Measurements from ENCODE around the gene DEAF1.

Gene DEAF1

DNA sequence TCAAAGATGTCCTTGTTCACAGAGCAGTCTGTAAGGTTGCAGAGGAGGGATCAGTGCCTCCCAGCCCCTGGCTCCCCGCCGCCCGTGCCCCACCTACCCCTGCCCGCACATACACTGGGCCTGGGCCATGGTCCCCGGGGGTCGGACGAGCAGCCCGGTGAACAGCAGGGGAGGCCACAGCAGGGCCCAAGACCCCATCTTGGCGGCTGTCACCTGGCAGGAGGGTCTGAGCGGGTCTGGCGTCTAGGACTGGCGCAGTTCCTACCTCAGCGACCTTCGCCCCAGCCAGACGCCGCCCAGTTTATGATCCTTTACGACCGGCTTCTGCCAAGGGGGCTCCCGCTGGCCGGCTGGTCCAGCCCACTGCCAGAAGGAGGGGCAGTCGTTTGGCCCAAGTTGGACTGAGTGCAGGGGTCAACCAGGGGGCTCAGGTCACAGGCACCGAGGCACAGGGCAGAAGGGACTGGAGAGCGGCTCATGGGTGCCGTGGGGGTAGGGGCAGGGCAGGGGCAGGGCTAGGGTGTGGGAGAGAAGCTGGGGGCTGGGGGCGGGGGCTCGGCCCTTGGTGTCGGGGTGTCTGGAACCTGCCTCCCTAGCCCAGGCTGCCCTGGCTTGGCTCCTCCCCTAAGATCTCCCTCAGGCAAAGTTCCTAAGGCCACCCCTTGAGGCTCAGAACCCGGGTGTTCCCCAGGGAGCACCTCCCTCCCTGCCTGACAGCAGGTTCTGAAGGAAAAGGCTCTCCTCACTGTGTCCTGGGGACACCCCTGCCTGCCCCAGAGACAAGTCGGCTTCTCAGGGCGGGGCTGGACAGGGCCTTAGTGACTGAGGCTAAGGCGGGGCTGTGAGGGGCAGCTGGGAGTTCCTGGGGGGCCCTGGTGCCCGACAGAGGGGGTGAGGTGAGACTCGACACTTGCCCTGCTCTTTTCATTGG is 70.1 kb downstream of the DEAF1 start, which contains the start of gene CDHR5:
Gene CDHR5, minus strand, starts transcription at position 251 of the 931 bp plus-strand sequence. Its CDS starts 53 bp downstream, at position 198.
- no peak for DNase-seq (ENCODE audit: low read depth)

DNA sequence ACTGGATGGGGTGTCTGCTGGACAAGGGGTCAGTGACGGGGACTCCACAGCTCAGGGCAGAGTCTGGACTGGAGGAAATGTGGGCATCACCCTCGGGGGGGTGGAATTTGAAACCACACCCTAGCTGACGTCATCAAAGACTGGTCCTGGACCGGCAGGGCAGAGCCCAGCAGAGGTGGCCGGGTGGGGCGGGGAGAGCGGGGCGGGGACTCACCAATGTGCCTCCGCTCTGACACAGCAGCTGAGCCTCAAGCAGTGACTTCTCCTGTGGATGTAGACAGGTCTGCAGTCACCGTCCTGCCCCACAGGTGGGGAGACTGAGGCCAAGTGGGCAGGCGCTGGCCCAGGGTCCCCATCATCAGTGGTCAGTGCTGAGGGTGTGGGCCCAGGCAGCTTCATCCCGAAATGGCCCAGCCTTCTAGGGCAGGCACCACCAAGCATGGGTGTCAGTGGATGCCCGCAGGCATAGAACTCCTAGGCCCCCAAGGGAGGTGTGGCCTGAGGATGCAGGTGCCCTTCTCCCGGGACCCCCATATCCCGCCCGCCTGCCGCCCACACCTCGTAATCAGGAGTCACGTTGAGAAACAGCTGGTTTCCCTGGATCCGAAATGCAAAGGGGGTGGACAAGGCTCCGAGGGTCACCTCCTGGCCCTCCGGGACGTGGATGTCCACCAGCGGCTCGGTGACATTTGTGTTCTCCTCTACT is 70.9 kb downstream of the DEAF1 start:
- DNase-seq (ENCODE audit: low read depth), result peak; percentile 69

DNA sequence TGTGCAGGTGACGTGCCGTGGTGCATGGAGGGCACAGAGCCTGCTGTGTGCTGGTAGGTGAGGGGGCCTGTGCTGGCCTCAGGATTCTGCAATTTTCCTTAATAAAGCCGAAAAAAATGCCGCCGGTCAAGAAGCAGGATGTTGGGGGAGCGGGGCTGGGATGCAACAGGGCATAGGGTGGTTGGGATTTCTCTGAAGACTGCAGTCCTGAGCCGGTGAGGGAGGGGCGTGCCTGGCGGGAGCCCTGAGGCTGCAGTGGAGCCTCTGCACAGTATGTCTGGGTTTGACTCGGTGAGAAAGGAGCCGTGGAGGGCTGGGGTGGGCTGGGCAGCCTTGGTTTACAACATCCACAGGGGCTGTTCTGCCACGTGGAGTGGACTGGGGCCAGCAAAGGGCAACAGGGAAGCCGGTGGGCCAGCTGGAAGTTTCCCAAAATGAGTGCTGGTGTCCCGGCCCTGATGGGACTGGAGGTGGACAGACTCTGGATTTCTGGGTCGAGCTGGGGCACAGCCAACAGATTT is 71.6 kb downstream of the DEAF1 start:
- DNase-seq (ENCODE audit: low read depth), result no peak

DNA sequence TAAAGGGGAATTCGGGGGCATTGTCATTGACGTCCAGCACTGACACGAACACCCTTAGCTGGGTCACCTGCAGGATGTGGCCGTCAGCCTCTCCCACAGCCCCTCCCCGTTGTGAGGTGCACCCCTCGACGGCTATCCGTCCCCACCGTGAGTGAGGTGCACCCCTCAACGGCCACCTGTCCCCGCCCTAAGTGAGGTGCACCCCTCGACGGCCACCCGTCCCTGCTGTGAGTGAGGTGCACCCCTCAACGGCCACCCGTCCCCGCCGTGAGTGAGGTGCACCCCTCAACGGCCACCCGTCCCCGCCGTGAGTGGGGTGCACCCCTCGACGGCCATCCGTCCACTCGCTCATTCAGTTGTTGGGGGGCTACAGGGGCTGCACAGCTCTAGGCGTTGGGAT is 73.2 kb downstream of the DEAF1 start:
- no peak for DNase-seq (ENCODE audit: low read depth)

DNA sequence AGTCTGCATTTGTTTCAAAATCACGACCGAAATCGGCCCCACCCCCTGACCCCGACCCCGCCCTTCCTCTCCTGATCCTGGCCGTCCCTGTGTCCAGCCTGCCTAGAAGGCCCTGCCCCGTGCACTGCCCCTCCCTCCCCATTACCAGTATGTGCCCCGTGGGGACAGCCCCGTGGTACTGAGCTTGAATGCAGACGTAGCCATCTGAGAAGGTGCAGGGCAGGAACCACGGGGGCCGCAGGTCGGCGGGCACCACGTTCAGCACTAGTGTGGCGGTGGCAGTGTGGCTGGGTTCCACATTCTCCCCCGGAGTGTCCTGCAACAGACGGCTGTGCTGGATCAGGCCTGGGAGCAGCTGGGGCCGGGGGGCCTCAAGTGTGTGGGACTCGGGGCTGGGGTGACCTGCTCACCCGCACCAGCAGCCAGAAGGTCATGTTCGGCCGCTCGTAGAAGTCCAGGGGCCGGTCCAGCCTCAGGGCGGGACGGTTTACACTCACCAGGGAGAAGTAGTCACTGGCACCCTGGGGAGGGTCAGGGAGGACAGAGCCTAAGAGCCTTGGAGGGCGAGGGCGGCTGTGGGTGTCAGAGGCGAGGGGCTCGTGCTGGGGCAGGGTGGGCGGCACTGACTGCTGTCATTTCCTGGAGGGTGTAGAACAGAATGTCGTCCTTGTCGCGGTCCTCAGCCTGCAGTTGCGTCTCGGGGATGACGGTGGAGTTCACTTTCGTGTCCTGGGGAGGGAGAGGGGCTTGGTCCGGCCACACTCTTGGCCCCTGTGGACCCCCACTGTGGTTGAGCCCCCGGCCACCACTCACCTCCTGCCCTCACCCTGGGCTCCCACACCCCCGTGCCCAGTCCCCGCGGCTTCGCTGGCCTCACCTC is 73.8 kb downstream of the DEAF1 start:
- no peak for DNase-seq (ENCODE audit: low read depth)

DNA sequence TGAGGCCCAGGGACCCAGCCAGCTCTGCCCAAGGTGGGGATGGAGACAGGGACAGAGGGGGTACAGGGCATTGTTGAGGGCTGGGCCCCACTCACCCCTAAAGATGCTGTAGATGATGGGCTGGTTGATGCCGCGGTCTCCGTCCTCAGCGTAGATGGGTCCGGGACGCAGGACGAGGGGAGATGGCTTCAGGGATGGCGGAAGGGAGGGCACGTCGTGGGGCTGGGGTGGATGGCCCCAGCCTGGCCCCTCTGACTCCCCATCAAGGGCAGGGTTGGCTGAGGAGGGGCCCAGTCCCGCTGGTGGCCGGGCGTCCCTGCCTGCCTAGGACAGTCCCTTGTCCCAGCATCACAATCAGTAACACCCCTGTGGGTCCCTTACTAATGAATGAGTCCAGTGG is 74.8 kb downstream of the DEAF1 start:
- DNase-seq (ENCODE audit: low read depth), result no peak

DNA sequence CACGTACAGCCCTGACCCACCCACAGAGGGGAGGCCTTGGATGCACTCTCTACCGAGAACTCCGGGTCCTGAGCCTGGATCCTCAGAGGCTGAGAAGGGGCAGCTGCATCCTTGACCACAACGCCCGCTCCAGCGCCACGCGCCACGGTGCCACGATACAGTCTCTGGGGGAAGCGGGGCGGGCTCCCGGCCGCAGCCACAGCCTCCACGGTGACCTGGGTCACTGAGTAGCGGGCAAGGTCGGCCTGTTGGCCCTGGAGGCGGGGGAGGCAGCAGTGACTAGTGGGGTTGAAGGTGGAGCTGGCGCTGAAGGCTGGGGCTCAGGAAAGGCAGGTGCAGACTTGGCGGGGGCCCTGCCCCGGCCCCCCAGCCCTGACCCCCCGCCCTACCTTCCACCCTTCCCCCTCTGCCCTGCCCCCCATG is 75.4 kb downstream of the DEAF1 start:
- no peak for DNase-seq (ENCODE audit: low read depth)

DNA sequence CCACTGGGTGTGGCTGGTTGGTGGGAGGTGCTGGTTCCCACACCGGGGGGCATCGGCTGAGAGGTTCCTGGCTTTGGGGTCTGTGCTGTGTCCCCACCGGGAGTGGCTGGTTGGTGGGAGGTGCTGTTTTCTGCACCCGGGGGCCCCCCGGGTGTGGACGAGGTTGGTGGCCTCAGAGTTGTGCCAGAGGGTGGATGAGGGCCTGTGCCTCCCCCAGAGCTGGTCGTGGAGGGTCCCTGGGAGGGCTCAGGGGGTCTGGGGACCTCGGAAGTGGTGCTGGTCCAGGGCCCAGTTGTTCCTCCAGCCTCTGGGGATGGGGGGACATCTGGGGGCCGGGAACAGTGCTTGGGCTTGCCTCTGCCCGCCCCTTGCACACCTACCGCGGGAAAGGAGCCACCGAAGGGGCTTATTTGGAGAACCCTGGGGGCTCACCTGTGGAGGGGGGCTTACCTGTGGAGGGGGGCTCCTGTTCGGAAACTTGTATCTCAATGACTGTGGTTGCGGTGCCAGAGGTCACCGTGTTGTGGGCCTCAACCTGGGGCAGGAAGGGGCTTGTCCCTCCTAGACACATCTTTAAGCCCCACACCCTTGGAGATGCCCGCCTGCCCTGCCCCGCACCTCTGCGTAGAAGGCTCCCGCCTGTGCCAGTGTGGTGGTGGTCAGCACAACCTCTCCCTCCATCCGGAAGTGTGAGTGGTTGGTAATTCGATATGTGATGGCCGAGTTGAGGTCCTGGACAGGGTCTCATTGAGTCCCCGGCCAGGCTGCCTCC is 76.0 kb downstream of the DEAF1 start:
- no peak for DNase-seq (ENCODE audit: low read depth)

DNA sequence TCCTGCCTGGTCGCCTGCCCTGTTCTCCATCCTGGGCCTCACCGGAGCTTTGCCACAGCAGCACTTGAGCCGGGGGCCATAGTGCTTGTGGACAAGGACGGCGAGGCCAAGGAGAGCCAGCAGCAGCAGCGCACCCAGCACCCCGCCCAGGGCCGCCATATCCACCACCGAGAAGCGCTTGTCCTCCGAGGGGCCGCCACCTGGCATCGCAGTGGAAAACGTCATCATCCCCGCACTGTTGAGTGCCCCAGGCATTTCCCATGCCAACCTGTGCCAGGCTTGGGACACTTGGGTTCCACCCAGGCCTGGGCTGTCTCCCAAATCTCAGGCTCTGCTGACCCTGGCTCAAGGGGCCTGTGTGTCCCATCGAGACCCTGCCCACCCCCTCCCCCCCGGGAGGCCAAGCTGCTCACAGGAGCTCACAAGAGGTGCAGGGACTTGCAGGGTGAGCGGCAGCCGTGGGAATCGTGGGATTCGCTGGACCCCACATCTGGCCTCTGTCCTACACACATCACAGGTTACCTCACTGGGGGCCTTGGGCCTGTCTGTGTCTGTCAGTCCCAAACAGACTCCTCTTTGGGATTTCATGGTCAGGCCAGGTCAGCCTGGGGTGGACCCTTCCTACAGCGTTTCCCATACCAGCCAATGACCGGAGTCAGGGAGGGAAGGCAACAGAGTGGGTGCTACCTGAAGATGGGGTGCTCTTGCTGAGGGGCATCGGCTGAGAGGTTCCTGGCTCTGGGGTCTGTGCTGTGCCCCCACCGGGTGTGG is 76.9 kb downstream of the DEAF1 start:
- DNase-seq (ENCODE audit: low read depth), result no peak

DNA sequence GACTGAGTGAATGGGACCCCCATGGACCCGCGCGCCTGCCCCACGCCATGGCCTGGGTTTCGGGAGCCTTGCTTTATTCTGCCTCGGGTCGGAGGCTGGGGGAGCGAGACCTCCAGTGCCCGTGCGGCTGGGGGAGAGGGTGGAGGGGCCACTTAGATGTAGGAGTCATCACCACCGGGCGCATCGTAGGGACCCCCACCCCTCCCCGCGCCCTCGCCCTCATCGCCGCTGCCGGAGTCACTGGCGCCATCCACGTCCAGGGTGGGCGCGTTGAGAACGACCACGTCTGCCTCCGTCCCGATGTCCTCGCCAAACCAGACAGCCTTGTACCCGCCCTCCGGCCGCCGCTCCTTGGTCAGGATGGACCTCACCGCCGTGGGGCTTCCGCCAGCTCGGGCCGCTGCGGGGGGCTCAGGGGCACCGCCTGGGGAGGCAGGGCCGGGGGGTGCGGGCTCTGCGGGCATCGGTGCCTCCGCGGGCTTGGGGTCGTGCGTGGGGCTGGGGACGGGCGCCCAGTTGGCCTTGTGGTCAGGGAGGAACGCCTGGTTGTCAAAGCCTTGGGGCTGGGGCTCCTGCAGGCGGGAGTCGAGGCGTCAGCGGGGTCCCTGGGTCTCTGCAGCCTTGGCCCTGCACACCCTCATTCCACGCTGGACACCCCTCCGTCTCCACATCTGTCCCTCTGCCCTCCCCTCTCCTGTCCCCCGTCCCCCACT is 77.7 kb downstream of the DEAF1 start:
- DNase-seq (ENCODE audit: low read depth), result no peak

DNA sequence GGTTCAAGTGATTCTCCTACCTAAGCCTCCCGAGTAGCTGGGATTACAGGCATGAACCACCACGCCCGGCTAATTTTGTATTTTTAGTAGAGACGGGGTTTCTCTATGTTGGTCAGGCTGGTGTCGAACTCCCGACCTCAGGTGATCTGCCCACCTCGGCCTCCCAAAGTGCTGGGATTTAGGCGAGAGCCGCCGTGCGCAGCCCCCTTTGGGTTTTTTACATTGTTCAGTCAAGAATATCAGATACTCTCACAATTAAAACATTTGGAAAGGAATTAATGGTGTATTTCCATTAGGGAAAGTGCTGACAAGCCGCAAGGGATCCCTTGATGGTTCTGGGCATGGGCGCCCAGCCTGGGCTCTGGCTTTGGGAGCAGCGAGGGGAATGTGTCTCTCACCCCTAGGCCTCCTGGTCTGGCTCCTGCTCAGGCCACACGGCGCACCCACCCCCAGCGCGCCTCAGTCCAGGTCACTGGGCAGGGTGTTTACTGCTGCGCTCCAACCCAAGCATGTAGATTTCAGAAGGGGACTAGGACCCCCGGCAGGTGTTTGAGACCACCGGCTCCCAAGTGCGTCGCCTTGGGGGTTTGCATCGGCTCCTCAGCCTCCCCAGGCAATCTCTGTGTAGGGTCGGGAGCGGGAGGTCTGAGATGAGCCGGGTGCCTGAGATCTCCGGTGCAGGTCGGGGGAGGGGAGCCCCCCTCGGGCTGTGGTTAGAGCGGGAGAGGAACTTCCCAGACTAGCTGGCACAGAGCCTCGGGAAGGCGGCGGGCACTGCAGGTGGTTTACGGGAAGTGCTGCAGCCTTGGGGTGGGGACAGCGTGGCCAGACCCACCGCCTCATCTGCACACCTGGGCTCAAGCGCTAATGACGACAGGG is 78.5 kb downstream of the DEAF1 start:
- DNase-seq (ENCODE audit: low read depth), result no peak

DNA sequence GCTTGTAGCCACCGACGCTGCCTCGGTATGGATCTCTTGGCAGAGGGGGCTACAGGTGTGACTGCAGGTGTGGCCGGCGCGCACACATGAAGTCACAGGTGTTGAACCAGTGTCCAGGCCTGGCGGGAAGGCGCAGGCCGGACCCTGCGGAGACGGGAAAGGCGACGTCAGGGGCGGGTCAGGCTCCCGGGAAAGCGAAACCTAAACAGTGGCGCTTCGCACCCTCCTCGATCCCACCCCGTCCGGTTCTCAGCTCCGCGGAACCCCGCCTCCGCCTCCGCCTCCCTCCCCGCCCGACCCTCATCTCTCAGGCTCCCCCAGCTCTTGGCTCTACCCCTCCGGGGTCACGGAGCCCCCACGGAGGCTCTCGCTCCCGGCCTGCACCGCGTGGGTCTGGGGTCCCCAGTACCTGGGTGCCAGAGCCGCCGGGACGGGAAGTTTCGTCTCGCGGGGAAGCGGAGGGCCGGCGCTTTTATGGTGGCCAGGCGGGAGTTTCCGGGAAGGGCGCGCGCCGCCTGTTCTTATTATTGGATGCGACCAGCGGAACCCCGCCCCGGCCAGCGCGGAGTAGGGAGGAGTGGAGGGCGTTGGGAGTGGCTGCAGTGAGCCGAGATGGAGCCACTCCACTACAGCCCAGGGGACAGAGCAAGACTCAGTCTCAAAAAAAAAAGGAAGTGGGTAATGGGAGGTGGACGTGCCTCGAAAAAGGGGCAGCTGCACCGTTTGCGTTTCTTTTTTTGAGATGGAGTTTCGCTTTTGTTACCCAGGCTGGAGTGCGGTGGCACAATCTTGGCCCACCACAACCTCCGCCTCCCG is 79.3 kb downstream of the DEAF1 start, which contains the start of gene IRF7:
Gene IRF7, minus strand, starts transcription at position 447 of the 816 bp plus-strand sequence. CDS start 586 bp downstream, outside the sequence.
- peak; percentile 94 for DNase-seq (ENCODE audit: low read depth)

DNA sequence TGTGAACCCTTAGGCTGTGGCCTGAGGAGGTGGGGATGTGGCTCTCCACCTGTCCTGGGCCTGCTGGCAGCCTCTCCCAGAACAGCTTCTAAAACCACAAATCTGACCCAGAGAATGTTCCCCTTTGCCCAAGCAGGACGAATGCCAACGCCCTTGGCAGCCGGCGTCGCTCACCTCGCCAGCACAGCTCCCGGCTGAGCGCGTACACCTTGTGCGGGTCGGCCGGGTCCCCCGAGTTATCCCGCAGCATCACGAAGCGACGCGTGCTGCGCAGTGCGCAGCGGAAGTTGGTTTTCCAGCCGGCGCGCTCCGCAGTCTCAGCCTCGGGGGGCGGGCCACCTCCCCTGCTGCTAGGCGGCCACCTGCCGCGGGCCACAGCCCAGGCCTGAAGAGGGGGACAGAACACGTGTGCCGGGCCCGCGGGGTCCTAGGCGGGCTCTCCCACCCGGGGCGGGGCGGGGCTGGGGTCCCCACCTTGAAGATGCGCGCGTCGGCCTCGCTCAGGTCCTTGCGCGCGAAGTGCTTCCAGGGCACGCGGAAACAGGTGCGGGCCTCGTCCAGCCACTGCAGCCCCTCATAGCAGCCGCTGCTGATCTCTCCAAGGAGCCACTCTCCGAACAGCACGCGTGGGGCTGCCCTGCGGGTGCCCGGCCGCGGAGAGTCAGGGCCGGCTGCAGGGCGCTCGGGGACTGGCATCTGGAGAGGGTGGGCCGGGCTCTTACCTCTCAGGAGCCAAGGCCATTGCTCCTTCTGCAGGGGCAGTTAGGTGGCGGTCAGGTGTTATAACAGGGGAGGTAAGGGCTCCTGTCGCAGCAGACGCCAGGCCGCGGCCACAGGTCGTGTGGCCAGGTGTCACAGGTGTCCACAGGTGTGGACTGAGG is 80.2 kb downstream of the DEAF1 start:
- no peak for DNase-seq (ENCODE audit: low read depth)

DNA sequence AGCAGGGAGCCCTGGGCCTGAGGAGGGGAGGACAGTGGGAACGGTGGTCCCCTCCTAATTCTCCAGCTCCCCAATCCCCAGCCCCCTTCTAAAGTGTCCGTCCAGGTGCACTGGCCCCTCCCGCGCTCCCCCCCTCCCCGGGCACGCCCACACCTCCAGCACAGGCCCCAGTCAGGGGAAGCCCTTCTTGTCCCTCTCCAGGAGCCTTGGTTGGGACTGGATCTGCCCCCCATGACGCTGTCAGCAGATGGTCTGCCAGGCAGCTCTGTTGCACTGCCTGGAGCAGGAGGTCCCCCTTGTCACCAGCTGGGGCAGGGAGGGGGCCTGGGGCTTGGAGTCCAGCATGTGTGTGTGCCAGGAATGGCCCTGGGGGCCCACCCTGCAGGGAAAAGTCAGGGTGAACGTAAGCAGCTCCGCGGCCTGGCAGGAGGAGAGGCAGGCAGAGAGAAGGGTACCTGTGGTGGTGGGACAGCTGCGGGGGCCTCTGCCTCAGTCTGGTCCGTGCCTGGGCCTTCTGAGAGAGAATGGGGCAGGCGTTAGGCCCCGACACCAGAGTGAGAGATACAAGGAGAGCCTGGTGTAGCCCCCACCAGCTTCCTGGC is 80.9 kb downstream of the DEAF1 start:
- no peak for DNase-seq (ENCODE audit: low read depth)

DNA sequence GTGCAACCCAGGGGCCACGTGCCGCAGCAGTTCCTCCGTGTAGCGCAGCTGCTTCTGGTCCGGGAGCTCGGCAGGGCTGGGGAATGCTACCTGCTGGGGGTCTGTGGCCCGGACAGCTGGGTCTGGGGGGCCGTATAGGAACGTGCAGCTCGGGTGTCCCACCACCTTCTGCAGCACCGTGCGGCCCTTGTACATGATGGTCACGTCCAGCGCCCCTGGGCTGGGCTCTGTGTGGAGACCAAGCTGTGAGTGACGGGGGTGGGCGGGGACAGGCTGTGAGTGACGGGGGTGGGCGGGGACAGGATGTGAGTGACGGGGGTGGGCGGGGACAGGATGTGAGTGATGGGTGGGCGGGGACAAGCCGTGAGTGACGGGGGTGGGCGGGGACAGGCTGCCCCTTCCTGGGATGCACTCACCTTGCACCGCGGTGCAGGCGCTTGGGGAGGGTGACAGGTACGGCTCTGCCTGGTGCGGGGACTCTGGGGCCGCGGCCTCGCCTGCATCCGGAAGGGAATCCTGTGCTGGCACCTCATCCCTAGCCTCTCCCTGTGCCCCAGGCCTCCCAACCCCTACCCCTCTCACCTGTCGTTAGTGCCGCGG is 81.6 kb downstream of the DEAF1 start:
- peak; percentile 70 for DNase-seq (ENCODE audit: low read depth)

DNA sequence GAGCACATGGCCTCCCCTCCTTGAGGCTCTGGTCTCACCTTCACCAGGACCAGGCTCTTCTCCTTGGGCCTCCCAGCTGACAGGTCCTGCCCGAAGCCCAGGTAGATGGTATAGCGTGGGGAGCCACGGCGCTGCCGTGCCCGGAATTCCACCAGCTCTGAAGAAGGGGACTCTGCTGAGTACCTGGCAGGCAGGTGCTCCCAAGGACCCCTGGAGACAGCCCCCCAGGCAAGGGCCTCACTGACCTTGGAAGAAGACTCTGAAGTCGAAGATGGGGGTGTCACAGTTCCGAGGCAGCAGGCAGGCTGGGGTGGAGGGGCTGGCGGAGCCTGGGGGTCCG is 82.1 kb downstream of the DEAF1 start:
- DNase-seq (ENCODE audit: low read depth), result no peak
